HG02763 (cell line): ENCODE data around the gene ERLEC1.
"Not testable (repeated sequence)": the region's sequence is repeated elsewhere in the genome, so short reads cannot be mapped to it uniquely, and the experiment has no call there.

Experiments used
- ATAC-seq: cut with Tn5 transposase; IDR thresholded peaks from one replicate; pipeline ENCODE4 v1.9.1; 2021; ENCODE audit warnings: mild to moderate bottlenecking, moderate library complexity; ENCODE audit not compliant: unreplicated experiment

The ERLEC1 gene, protein sequence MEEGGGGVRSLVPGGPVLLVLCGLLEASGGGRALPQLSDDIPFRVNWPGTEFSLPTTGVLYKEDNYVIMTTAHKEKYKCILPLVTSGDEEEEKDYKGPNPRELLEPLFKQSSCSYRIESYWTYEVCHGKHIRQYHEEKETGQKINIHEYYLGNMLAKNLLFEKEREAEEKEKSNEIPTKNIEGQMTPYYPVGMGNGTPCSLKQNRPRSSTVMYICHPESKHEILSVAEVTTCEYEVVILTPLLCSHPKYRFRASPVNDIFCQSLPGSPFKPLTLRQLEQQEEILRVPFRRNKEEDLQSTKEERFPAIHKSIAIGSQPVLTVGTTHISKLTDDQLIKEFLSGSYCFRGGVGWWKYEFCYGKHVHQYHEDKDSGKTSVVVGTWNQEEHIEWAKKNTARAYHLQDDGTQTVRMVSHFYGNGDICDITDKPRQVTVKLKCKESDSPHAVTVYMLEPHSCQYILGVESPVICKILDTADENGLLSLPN

DNA sequence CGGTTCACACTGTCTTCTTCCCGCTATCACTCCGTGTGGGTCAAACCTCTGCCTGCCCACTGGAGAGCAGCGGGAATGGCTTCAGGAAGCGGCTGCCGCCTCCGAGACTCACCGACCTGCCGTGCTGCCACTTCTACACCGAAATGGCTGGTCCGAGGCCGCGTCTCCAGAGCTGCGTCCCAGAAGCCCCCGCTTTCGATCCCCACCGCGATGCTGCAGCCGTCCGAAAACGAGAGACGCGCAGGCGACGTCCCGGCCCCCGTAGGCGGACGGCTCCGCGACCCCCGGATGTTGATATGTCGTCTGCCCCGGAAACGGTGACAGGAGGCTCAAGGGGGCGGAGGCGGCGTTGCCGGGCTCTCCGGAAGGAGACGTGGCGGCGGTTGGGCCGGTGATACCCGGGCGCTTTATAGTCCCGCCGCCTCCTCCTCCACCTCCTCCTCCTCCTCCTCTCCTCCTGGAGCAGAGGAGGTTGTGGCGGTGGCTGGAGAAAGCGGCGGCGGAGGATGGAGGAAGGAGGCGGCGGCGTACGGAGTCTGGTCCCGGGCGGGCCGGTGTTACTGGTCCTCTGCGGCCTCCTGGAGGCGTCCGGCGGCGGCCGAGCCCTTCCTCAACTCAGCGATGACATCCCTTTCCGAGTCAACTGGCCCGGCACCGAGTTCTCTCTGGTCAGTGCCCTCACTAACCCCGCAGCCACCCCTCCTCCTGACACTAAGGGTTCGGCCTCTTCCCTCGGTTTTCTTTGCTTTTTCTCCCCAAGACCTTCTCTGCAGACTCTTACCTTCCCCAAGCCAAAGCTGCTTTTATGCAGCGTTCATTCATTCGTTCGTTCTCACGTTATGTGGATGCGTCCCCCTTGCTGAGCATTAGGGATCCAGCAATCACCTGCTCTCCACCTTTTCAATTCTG lies at the start of gene ERLEC1, which contains the start of gene ASB3:
Gene ERLEC1, plus strand, starts transcription at position 340 of the 909 bp plus-strand sequence. Its CDS starts 167 bp downstream, at position 507.
Gene ASB3, minus strand, starts transcription at position 249 of the 909 bp plus-strand sequence. CDS start 21,381 bp downstream, outside the sequence.
- ATAC-seq = peak; percentile 98

DNA sequence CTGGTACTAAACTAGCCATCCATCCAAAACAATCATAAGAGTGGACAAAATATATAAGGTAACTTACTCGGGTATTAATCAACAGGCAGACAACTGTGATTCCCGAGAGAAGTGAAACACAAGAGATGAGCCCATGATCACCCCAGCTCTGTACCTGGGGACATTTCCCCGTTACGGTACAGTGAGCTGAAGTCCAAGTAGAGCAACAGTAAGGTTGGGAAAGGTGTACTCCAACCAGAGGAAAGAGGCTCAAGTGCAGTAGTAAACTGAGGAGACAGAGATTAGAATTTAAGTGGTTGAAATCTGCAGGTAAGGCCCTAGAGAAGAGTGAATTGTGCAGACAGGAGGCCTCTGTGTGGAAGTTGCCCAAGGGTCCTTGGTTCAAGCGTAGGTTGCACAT lies 49.8 kb upstream of the ERLEC1 start:
- ATAC-seq = no peak

GRCh38 chr2:53739032-53739431 lies 47.8 kb upstream of the ERLEC1 start:
- no peak for ATAC-seq

- ATAC-seq = no peak
Measured at GRCh38 chr2:53740170-53740569, 46.7 kb upstream of the ERLEC1 start.

DNA sequence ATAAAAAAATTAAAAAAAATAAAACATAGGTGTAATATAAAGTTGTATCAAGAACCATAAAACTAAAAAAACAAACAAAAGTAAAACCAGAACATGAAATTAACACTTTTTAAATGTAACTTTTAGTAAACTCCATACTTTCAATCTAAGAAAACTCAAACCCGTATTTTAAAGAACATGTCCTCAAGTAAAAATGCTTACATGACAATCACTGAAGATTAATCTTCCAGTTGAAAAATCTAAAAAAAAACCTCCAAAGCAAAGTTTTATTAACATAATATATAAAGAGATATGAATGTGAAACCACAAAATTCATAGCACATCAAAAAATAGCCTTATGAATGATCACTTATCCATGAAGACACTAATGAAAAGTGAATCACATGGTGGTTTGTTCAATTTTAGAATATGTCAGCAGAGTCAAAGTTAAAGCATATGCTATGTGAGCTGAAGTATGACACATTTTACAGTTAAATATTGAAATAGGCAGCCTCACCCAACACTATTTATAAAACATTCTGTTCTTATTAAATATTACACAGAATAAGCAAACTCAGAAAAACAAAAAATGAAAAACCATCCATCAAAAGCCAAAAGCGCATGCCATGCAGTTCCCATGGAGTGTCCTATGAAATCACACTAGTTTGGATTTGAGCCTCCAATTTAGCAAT lies 42.3 kb upstream of the ERLEC1 start:
- no peak for ATAC-seq

DNA sequence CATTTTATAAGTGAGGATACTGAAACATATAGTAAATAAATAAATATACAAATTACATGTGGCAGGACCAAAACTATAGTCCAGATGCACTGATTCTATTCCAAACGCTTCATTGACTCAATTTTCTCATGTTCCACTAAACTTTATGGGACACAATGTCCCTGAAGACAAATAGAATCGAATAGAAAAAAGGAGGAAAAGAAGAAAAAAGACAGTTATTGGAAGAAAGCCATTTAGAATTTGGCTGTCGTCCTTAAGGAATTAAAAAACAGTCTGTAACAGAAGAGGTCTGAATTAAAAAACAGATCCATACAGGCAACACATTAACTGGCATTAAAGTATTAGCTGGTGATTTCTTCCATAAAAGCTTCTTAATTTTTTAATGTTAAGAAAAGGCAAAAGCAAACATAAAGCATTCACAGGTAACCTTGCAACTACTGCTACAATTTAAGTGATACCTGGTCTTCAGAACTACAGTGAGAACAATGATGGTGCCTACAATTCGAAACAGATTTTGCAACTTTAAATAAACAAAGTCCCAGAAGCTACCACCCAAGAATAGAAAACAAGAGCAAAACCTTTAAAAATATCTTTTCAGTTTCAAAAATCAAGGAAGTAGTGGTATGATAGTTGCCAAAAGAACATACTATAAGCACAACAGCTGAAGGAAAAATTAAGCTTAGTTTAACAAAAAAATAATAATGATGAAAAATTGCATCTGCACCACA lies 36.6 kb upstream of the ERLEC1 start:
- ATAC-seq = no peak

- peak; percentile 96 for ATAC-seq
Measured at GRCh38 chr2:53751728-53752127, 35.1 kb upstream of the ERLEC1 start.

DNA sequence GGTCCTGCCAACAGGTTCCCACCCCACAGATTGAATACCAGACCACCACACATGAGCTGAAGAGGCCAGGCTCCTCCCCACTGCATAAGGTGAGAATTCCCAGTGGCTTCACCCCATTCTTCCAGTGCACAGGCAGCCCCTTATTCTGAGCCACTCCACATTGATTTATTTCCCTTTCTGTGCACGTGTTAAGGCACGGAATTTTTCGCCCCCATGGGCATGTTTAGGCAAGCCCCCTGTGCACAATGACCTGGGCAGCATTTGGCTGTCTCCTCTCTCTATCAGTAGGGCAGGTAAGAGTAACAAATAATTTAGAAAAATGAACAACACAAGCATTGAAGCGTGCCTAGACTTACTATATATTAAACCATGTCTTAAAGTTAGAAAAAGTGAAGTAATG lies 34.5 kb upstream of the ERLEC1 start:
- no peak for ATAC-seq

DNA sequence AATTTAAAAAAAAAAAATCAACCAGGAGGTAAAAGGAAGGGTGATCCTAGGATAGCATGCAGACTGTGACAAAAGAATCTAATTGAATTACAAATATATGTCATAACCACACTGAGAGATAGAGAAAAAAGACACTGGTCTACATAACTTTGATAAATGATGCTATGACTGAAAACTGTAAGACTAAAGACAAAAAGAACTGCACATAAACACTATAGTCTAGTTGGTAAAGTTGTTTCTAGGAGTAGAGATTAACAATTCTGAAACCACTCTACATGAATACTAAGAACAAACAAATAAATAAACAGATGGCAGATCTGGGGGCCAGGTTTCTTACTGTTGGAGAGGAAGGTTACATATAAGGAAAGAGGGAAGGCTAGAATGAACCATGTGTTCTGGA lies 33.8 kb upstream of the ERLEC1 start:
- ATAC-seq = no peak

DNA sequence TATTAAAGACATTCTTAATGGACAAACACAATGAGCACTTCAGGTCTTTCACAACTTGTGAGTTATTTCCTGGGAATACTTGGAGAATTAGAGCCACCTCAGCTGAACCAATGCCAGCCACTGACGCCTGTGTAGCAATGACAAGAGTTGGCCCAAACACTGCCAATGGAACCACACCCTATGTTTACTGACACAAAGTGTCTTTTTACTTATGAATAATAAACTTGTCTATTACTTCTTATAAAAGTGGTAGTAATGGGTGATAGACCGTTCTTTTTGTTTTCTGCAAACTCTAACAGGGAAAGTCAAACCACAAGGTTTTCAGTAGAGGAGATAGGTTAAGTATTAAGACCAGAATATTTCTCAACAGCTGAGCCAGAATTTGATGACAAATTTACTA lies 31.7 kb upstream of the ERLEC1 start:
- ATAC-seq = no peak

GRCh38 chr2:53756644-53757043 lies 30.2 kb upstream of the ERLEC1 start:
- ATAC-seq = no peak

DNA sequence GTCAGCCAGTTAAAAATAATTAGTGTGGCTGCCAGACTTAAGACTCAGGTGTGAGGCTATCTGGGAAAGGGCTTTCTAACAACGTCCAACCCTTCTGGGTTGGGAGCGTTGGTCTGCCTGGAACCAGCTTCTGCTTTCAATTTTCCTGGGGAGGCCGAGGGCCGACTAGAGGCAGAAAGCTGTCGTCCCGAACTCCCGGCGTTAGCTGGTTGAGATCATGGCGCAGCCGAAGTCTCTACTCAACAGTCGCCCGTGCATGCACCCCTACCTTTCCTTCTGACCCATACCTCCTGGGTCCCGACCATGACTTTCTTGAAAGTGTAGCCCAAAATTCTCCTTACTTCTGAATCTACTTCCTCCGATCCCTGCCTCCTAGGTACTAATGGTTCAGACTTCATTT lies 29.6 kb upstream of the ERLEC1 start:
- not testable (repeated sequence) for ATAC-seq

DNA sequence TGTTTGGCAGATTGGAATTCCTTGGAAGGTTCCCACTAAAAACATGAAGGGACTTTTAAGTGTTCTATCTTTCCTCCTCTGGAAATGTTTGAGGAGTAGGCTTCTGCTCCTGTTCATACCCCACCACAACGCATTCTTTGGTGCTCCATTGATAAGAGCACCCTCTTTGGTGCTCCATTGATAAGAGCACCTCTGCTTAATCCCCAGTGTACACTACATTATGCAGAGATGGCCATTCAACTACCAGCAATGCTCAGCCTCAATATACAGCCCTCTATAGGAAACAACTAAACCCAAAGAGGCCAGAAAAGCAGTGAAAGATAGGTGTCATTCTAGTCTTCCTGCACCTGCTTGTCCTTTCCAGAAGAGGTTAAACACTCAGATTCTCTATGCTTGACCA lies 21.1 kb upstream of the ERLEC1 start:
- ATAC-seq = no peak

GRCh38 chr2:53767405-53768241 lies 19.2 kb upstream of the ERLEC1 start, which contains the start of gene CHAC2:
Gene CHAC2, plus strand, starts transcription at chr2:53767804. Its CDS starts 83 bp downstream, at chr2:53767887.
- ATAC-seq = peak; percentile 94

DNA sequence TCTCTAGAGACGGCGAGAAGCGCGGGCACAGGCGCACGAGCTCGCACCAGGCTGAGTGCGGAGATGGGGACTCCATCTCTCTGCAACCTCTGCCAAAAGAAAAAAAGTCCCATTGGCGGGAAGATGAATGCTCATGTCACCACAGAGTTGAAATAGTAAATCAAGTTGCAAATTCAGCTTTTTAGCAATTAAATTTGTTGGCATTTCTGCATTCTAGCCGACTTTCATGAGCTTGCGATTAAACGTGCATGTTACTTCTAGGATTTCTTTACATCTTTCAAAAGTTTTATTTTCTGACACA lies 18.7 kb upstream of the ERLEC1 start:
- ATAC-seq = no peak

DNA sequence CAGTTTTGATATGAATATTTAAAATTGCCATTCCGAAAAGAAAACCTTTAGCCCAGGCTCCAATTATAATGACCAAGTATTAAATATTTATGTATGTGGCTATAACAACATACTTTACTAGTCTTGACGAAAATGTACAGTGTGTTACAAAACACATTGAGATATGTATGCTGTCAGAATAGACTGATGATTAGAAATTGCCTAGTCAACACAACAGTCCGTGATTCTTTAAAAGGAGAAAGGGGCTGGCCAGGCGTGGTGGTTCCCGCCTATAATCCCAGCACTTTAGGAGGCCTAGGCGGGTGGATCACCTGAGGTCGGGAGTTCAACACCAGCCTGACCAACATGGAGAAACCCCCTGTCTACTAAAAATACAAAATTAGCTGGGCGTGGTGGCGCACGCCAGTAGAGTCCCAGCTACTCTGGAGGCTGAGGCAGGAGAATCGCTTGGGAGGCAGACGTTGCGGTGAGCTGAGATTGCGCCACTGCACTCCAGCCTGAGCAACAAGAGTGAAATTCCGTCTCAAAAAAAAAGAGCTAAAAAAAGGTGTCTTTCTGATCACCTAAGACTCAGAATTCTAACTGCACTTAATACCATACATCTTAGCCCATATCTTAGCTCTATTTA lies 17.4 kb upstream of the ERLEC1 start:
- ATAC-seq = no peak

DNA sequence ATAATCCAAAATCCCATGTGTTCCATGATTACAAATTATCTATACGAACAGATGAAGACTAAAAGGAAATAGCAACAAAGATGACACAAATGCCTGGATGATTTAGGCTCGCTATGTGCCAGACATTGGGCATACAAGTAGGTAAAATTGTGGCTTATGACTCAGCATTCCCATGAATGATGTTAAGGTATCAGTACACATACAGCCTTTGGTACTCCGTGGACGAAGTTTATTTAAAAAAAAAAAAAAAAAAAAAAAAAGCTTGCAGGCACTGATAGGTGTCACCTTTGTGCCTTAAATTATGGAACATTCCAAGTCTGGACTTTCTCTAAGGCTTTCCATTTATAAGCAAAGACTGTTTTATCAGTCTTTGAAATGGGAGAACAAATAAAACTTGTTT lies 16.6 kb upstream of the ERLEC1 start:
- ATAC-seq = no peak

GRCh38 chr2:53777134-53777533 lies 9.7 kb upstream of the ERLEC1 start:
- no peak for ATAC-seq

GRCh38 chr2:53778536-53779162 lies 8.2 kb upstream of the ERLEC1 start:
- no peak for ATAC-seq
